Tibial nerve (tissue), 4 donors: Measurements from ENCODE around the gene SH2D3A.

Experiments used
- EP300 ChIP-seq, 2 donors: sonication (generic); formaldehyde crosslinking; IDR thresholded peaks; one replicate each; pipeline ENCODE4 v1.6.1; 2017; ENCODE audit warnings: antibody characterized with exemption in 2 of 2, mild to moderate bottlenecking in 1 of 2
- TF ChIP-seq, protein P1 (sequence below), 5 experiments: fragments of 200-600 bp in 3 of 5; fragments of 450-650 bp in 2 of 5; sonication (generic) in 3 of 5; IDR thresholded peaks; one replicate each; pipeline ENCODE4 v1.5.1; 2016 to 2019; ENCODE audit warnings: antibody characterized with exemption in 5 of 5, mild to moderate bottlenecking in 3 of 5, moderate library complexity in 2 of 5

- TF ChIP-seq, protein P1, sequence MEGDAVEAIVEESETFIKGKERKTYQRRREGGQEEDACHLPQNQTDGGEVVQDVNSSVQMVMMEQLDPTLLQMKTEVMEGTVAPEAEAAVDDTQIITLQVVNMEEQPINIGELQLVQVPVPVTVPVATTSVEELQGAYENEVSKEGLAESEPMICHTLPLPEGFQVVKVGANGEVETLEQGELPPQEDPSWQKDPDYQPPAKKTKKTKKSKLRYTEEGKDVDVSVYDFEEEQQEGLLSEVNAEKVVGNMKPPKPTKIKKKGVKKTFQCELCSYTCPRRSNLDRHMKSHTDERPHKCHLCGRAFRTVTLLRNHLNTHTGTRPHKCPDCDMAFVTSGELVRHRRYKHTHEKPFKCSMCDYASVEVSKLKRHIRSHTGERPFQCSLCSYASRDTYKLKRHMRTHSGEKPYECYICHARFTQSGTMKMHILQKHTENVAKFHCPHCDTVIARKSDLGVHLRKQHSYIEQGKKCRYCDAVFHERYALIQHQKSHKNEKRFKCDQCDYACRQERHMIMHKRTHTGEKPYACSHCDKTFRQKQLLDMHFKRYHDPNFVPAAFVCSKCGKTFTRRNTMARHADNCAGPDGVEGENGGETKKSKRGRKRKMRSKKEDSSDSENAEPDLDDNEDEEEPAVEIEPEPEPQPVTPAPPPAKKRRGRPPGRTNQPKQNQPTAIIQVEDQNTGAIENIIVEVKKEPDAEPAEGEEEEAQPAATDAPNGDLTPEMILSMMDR (IDR thresholded peaks at IDR 0.05): no peak
- no peak for TF ChIP-seq EP300 (IDR thresholded peaks at IDR 0.05)
Measured at GRCh38 chr19:6712692-6713670, 54.3 kb downstream of the SH2D3A start.
